NCI-H187 treated with DMSO at 0.1 percent for 48 hours (cell line): ENCODE measurements around the gene FAM181A.

ENCODE experiments used
- DNase-seq: peaks from one replicate; lab custom pipeline; 2025; lab: John Stamatoyannopoulos, UW

Gene FAM181A

DNA sequence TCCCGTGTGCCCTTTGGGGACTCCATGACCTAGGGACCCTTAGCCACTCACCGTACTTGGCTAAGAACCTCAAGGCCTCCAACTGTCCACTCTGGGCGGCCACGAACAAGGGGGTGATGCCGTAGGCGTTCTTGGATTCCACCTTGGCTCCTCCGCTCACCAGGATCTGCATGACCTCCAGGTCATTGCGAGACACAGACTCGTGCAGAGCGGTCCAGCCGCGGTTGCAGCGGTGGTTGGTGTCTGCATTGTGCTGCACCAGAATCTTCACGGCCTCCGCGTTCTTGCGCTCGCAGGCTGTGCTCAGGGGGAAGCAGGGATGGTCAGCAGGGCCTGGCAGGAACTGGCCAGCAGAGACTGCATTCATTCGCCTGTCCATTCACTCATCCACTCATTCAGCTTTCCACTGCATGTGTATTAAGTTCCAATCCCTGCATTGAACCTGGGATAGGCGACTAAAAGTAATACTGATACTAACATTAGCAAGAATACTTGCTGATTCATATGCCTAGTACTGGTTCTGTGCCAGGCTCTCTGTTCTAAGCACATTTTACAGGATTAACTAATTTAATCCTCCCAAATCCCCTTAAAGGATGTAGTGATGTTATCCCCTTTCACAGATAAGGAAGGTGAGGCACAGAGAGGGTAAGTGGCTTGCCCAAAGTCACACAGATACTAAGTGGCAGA lies 23.9 kb downstream of the FAM181A start:
- no peak for DNase-seq

DNA sequence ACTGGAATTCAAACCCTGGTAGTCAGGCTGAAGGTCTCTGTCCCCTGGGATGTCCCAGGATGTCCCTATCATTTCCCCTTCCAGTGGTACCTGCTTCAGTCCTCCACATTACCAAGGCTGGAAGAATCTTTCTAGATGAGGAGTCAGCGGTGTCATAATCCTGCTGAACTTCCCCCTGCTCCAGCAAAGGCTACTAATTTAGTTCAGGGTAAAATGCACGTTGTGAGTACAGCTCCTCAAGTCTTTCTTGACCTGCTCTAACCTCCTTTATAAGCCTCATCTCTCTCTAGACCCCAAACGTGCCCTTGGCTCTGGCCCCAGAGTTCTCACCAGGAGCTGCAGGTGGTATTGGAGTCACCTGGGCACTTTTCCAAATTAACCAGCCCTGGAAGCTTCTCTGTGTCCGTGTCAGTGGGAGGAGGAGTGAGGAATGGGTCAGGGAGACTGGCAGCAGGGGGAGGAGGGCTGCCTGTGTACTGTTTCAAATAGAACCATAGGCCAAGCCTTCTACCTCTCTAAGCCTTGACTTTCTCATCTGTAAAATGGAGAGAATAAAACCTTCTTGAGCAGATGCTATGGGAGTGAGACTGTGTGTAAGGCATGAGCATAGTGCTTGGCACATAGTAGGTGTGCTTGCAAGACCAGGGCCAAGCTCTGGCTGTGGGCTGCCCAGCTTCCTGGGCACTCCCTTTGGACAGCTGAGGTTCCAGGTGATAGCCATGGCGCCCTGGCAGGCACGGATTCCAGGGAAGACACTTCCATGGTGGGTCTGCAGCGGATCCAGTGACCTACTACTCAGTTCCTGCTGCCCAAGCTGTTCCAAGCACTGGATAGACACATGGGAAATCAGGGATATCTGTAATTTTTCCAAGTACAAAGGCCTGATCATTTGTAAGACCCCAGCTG lies 24.7 kb downstream of the FAM181A start:
- no peak for DNase-seq

DNA sequence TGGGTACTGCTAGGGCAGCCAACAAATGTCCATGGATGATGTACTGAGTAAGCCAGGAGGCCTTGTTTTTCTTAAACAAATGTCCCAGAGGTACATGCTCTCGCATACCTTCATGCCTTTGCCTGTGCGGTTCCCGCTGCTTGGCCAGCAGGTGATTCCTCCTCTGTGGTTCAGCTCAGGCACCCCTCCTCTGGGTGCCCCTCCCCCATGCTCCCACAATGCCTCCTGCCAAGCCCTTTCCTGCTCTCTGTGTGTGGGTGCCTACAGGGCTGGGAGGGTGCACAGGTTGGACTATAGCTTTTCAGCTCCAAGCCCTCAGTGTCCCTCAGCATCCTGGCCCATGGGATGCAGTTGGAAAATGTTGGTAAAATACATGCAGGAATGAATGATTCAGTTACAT lies 25.7 kb downstream of the FAM181A start:
- DNase-seq, result no peak

DNA sequence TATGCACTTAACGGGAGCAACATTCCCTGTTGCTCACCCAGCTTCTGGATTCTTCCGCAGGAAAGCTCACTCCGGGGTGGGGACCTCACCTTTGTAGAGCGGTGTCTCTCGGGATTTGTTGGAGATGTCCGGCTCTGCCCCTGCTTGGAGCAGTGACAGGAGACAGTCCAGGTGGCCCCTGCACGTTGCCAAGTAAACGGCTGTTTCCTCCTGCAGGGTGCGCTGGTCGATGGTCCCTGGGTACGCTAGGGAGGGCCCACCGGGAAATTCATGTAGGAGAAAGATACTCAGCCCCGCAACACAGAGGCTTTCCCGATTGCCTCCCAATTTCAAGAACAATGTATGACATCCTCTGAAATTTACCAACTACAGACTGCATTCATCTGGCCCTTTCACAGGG lies 26.1 kb downstream of the FAM181A start:
- no peak for DNase-seq

DNA sequence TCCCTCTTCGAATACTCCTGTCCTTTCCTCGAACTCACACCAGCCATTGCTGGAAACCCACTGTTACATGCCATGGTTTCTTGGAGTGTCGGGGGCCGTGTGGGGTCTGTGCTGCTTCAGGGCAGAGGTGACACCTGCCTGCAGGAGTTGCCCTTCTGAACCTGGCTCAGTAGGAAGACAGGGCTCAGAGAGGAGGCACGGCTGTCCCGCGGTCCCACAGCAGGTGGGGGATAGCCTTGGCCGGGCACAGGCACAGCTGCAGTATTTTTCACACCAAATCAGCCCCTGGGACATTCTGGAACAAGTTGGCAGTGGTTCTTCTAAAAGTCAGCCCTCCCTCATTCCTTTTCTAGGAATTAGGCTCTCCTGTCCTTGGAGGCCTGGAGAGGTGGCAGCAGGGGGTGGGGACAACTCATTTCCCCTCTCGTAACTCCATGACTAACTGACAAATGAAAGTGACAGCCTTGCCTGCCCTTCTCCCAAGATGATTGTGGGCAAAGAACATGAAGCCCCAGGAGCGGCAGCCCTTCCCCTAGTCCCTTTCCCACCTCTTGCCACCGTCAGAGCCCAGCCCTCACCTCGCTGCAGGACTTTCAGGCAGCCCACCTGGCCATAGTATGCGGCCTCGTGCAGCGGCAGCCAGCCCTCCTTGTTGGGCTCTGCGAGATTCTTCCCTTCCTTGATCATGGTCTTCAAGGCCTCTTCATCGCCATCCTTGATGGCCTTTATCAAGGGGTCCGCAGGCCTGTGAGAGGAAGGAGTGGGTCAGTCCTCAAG lies 26.8 kb downstream of the FAM181A start:
- DNase-seq, result no peak

DNA sequence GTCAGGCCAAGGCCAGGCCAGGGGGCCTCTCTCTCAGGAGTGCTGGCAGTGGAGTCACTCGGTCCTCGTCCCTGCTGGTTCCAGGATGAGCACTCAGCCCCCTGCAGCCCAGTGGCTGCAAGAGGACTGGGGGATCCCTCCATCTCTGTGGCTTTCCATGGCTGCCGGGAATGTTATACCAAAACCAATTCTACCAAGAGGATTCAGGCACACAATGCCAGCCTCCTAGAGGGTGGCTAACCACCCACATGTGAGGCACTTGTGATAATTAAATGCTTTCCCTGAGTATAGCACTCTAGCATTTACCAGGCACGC lies 27.3 kb downstream of the FAM181A start:
- DNase-seq, result no peak

DNA sequence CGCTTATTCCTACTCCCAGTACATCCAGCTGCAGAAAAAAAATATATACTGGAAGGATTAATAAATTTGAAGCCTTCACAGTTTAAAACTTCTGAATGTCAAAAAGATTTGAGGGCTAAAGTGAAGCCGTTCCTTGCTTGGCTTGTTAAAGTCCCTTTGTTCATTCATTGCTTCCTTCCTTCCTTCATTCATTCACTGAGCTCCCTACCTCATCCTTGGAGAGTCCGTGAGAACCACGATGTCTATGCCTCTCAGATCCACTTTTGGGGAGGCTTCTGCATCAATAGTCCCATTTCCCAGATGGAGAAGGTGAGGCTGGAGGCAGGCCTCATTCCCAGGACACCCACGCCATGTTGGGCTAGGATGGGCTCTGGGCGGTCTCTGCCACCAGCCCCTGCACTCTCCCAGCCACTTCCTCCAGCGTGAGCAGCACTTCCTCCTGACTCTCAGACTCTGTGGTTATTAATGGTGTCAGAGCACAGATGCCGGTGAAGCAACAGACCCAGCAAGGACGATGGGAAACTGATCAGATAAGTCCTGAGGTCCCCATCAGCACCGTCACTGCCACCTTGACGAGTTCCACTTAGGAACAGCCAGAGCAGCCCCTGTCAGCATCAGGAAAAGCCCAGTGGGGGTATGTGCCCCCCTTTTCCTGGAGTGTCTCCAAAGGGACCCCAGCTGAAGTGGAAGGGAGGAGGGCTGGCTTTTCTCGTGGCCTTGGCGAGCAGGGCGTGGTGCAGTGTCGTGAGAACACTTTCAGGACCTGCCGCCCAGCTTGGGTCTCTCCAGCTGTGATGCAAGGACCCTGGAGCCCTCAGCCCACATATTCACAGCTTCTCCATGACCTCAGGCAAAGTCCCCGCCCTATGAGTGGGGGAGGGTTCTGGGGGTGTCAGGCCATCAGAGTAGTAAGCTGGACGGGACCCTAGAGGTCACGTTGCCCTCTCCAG lies 28.0 kb downstream of the FAM181A start:
- DNase-seq, result no peak

DNA sequence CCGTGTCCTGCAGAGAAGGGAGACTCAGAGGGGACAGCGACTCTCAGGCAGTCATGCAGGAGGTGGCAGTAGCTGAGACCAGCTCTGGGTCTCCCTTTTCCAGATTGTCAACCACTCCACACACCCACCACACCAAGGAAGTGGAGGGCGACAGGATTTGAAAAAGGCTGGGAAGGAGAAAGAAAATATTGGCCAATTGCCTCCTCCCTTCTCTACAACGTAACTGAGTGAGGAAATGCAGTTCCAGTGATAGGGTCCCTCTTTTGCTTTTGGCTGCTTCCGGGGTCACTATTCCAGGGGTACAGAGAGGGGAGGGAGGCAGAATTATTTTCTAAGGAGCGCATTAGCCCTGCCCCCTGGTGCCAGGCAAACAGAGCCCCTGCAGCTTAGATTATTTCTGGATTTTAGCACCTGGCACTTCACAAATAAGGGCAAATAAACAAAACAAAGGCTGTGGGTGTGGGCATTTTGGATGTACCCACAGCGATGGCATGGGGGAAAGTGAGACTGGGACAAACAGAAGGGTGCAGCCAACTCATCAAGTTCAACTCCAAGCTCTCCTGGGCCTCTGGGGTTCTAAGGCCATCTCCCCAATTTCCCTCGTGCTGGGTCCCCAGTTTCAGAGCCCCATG lies 28.8 kb downstream of the FAM181A start:
- DNase-seq, result no peak

DNA sequence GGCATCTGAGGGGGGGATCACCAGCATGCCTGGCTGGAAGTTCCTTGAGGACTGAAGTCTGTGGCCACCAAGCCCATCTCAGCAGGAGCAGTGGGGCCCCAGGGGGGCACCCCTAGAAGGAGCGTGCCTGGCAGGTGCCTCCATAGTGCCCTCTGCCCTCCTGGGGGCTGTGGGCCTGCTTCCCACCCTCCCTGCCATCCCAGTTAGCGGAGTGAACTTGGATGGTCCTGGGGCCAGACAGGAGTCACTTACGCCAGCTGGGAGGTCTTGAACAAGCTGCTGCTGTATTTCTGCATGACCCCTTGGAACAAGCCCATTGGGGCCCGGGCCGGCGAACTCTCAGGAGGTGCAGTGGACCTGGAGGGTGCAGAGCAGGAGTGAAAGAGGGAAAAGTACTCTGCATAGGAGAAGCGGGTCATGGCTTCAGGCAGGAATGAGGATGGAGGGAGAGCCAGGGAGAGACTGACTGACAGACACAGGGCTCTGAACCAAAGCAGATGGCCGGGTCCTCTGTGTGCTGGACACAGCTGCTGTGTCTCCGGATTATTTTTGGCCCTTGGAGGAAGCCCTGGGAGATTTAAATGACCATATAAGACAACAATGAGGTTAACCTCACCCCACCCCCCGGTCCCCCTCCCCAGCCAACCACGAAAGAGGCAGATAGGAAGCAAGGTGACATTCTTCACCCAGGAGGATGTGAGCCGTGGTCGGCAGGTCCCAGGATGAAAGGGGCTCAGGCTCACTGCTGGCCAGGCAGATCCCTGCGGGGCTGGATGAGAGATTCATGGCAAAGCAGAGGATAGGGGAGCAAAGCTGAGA lies 29.6 kb downstream of the FAM181A start:
- no peak for DNase-seq

DNA sequence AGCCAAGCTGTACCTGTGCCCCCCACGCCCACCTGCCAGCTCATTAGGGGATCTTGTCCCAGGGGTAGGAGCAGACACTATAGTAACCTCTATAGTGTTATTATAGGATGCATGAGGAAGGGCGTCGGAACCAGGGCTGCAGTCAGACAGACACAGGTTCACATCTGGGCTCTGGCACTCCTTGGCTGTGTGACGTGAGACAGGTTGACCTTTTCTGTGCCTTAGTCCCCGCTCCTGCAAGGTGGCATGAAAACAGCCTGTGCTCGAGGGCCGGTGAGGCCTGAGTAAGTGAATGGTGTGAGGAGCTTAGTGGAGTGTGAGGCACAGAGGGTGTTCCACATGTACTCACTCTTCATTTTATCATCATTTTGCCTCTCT lies 30.2 kb downstream of the FAM181A start:
- no peak for DNase-seq

DNA sequence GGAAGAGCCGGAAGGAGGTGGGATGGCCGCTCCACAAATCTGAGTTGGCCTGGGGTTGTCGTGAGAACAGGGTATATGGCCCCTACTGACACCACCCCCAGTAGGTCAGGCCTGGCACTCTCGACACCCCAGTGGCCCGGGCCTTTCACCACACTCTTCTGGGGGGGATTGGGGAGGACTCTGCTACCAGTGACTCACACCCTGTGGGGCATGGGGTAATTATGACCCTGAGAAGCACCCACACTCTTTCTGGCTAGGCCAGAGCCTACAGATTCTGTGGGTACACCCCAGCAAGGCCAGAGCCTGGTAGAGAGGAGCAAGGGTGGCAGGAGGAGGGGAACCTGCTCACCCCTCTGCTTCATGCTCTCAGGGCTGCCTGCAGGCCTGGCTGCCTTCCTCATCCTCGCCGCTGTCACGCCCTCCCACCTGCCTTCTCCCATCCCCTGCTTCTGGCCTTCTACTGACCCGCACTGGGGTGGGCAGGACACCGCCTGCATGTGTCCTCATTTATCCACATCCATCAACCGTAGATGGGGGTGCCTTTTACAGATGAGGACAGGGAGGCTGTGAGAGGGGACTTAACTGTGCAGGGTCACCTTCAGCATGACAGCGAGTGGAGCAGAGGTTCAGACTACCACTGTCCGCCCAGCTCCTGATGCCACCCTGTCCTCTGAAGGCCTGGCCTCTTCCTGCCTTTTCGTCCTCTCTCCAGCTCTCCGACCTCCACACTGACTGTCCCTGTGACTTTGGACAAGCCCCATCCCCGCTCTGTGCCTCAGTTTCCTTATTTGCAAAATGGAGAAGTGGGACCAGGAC lies 30.8 kb downstream of the FAM181A start:
- DNase-seq, result no peak

DNA sequence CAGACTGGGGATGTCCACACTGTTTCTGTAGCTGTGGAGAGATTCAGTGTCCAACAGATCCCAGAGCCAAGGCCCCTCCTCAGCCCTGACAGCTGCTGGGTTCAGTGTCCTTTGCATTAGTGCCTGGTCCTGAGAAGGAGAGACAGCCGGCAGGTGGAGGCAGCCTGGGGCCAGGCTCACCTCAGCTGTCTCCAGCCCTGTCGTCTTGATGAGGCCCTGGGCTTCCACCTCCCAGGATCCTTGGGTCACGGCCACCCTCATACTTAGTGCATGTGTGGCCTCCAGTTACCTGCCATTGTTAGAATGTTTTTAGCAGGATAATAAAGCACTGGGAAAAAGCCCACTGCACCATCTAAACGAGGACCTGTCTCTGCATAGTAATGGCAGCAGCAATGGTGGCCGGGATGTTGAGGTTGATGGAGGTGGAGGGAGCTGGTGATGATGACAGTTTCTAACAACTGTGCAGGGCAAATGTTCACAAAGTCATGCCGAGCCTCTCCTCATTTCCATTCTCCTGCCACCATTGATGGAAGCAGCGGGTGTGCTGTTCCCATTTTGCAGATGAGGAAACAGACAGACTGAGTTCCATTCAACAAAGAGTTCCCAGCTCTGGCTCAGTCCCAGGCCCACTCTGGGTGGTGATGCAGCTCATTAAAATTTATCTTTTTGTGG lies 31.6 kb downstream of the FAM181A start:
- DNase-seq, result no peak

DNA sequence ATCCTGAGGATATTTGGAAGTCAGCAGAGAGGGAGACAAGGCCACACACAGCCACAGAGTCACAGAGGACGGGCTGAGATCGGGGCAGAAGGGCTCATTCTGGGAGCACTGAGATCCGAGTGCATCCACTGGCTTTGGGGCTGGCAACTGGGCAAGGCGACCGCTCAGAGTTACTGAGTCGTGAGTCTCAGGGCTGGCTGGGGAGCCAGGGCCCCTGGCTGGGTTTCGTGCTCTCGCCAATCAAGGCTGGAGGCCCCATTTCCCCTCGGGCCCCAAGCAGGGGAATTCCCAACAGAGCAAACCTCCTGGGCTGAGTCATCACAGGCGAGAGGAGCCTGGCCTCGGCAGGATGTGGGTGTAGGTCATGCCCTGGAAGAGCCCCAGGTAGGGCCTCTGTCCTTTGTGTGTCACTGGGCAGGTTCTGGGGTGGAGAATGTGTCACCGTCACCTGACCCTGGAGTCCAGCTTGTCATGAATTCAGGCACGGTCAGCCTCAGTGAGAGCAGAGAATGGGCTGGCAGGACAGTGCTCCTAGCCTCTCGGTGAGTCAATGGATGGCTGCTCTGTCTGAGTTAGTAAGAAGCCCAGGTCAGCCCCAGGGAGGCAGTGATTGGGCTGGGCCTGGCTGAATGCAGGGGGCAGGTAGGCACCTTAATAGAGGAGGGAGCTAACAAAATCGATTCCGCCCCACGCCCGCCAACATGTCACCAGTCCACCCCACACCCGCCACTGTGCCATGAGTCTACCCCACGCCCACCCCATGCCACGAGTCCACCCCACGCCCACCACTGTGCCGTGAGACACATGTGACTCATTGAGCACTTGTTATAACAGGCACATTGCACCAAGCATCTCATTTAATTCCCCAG lies 32.3 kb downstream of the FAM181A start:
- no peak for DNase-seq

DNA sequence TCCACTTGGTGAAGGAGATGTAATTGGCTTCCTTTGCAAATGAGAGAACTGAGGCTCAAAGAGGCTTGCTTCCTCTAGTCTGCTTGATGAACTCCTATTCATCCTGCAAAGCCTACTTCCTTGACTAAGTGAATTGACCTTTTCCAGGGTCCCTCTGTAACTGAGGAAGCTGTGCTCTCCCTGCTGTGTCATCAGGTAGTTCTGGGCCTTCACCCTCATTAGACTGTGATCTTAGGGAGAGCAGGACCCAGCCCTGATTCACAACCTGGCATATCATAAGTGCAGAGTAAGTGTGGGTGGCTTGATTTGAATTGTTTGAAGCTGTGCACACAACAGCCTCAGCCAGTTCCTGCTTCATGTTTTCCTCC lies 32.9 kb downstream of the FAM181A start:
- no peak for DNase-seq

DNA sequence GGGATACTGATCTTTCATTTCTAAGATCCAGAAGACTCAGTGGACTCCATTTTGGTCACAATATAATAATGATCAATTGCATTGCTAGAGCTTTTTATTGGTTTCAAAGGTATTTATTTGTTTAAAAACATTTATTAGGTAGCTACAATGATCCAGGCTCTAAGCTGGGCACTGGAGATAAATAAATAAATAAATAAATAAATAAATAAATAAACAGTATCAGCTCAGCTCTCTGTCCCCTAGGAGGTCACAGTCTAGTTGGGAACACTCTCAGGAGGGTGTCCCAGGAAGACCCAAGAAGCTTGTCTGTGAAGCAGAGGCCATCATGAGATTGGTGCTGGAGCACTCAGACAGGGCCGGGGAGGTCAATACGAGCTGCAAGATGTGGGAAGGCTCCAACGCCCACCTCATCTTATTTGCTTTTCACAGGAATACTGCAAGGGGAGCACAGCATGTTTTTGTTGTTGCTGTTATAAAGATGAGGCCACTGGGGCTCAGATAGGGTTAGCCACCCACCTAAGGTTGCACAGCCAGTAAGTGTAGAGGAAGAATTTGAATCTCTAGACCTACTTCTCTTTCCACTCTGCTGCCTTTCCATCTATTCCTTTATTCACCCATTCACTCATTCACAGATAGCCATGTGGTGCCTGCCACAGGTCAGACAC lies 33.8 kb downstream of the FAM181A start:
- no peak for DNase-seq

DNA sequence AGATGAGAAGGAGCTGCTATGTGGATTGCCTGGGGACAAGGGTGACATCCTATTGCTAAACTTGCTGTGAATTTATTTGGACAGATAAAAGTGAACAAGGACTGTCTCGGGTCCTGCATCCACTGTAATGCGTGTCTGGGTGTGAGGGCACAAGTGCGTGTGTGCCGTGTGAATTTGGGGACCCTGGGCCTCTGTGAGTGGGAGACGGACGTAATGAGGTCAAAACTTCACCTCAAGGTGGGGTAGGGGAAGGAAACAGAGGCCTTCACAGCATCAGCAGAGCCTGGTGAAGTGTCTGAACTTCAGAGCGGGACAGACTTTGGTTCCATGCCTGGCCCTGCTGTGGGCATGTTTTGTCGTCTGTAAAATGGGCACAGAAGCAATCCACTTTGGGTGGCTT lies 34.5 kb downstream of the FAM181A start:
- no peak for DNase-seq
